Left lung (tissue), 10 donors: Measurements from ENCODE around the gene IRF9. TPM values are rescaled to one million over a fixed set of nuclear protein-coding genes. Genes with fewer than 3 reads are reported as not detected.

Experiments
- ATAC-seq: fragments of 200-7000 bp; cut with Tn5 transposase; one replicate; pipeline ENCODE4 v1.9.1; 2020; ENCODE audit warnings: moderate library complexity
- DNase-seq, 4 donors: peaks; one replicate each; pipeline ENCODE4 v3.0.0-alpha.2; 2013 to 2020
- H3K27ac ChIP-seq, 2 donors: fragments of 200-600 bp; sonication (generic) in 1 of 2; one replicate each; pipeline versions ENCODE4 v1.5.0 to v1.8.0; 2020 to 2021
- H3K27me3 ChIP-seq, 2 donors: fragments of 200-600 bp; sonication (generic) in 1 of 2; one replicate each; pipeline versions ENCODE4 v1.5.0 to v1.8.0; 2020 to 2021
- H3K36me3 ChIP-seq, 2 donors: fragments of 200-600 bp; sonication (generic) in 1 of 2; one replicate each; pipeline versions ENCODE4 v1.5.0 to v1.8.0; 2020 to 2021
- H3K4me1 ChIP-seq, 2 donors: fragments of 200-600 bp; one replicate each; pipeline ENCODE4 v1.8.0; 2021
- H3K4me3 ChIP-seq, 2 donors: fragments of 200-600 bp; sonication (generic) in 1 of 2; one replicate each; pipeline versions ENCODE4 v1.5.0 to v1.8.0; 2020 to 2021; ENCODE audit warnings: mild to moderate bottlenecking in 1 of 2
- H3K9me3 ChIP-seq, 2 donors: fragments of 200-600 bp; sonication (generic) in 1 of 2; one replicate each; pipeline versions ENCODE4 v1.5.0 to v1.8.0; 2020 to 2021
- CTCF ChIP-seq, 2 donors: fragments of 200-600 bp; sonication (generic) in 1 of 2; IDR thresholded peaks; one replicate each; pipeline versions ENCODE4 v1.5.0 to v1.8.0; 2021; ENCODE audit warnings: antibody characterized with exemption in 2 of 2
- intact Hi-C, 2 donors: fragments of 100-400 bp; cut with DNase I; formaldehyde crosslinking; loops; one replicate each; pipeline versions ENCODE4 v1.11.2 to v1.14.2; 2022
- polyA plus RNA-seq, 6 donors: library from polyadenylated mRNA; unstranded; fragments of 120-200 nt; gene quantifications; one replicate each; pipeline ENCODE4 v1.2.1, GENCODE V29; 2013; ENCODE audit not compliant: insufficient read length in 6 of 6
- total RNA-seq, 2 donors: library from RNA; stranded (reverse); fragmentation: NEBNext Ultra II Directional; extraction: Animal tissue kit (Norgen Biotek cat#: 25700); gene quantifications; one replicate each; pipeline ENCODE4 v1.2.1, GENCODE V29; 2021
- donor health status: DM: no; HTN: yes; CAD: no.
- donor health status: DM: no; HTN: no; CAD: no.

IRF9 gene
- total and polyA plus RNA-seq, 8 donors: 53.4 to 131 (median 64.3) TPM

- Histone ChIP-seq H3K9me3 (no peaks in the 10 kb centered on the region), H3K4me1 (peaks cover 12 to 39% of the 10 kb centered on the region in 2 donors), H3K36me3 (peaks cover 0 to 60% of the 10 kb centered on the region in 2 donors), H3K27me3 (no peaks in the 10 kb centered on the region), H3K4me3 (no peak overlapping the region), H3K27ac (no peak overlapping the region)
- intact Hi-C loops: no loop called here
- no peak for TF ChIP-seq CTCF (IDR thresholded peaks at IDR 0.05)
- peak in 1 of 4 donors; percentile 35 for DNase-seq
- ATAC-seq: no peak
Measured at GRCh38 chr14:24149302-24149969, 11.6 kb upstream of the IRF9 start.

GRCh38 chr14:24150061-24150460 is 11.0 kb upstream of the IRF9 start:
- ATAC-seq: no peak
- intact Hi-C loops: no loop called here
- Histone ChIP-seq H3K4me1 (peaks cover 12 to 36% of the 10 kb centered on the region in 2 donors), H3K27ac (no peak overlapping the region), H3K36me3 (peaks cover 0 to 64% of the 10 kb centered on the region in 2 donors), H3K9me3 (no peaks in the 10 kb centered on the region), H3K4me3 (no peak overlapping the region), H3K27me3 (no peaks in the 10 kb centered on the region)
- DNase-seq: no peak
- no peak for TF ChIP-seq CTCF (IDR thresholded peaks at IDR 0.05)

- no peak for TF ChIP-seq CTCF (IDR thresholded peaks at IDR 0.05)
- peaks cover 0 to 70% of the 10 kb centered on the region in 2 donors for H3K36me3 ChIP-seq
- ATAC-seq (no peak), DNase-seq (no peak)
- H3K4me1 ChIP-seq: peaks cover 9 to 31% of the 10 kb centered on the region in 2 donors
- H3K27ac ChIP-seq: no peak overlapping the region
- intact Hi-C loops: no loop called here
- no peaks in the 10 kb centered on the region for H3K9me3 ChIP-seq
- no peaks in the 10 kb centered on the region for H3K27me3 ChIP-seq
- H3K4me3 ChIP-seq: no peak overlapping the region
Measured at GRCh38 chr14:24150567-24150966, 10.5 kb upstream of the IRF9 start.

GRCh38 chr14:24150993-24151392 is 10.1 kb upstream of the IRF9 start:
- intact Hi-C loops: no loop called here
- DNase-seq: no peak
- peaks cover 6 to 27% of the 10 kb centered on the region in 2 donors for H3K4me1 ChIP-seq
- H3K36me3 ChIP-seq: peaks cover 0 to 74% of the 10 kb centered on the region in 2 donors
- no peak overlapping the region for H3K4me3 ChIP-seq
- TF ChIP-seq CTCF (IDR thresholded peaks at IDR 0.05): no peak
- H3K27ac ChIP-seq: no peak overlapping the region
- no peaks in the 10 kb centered on the region for H3K9me3 ChIP-seq
- ATAC-seq: no peak
- no peaks in the 10 kb centered on the region for H3K27me3 ChIP-seq

GRCh38 chr14:24151404-24152080 is 9.5 kb upstream of the IRF9 start:
- intact Hi-C loops: no loop called here
- Histone ChIP-seq H3K27me3 (no peaks in the 10 kb centered on the region), H3K27ac (no peak overlapping the region), H3K4me3 (no peak overlapping the region), H3K9me3 (no peaks in the 10 kb centered on the region), H3K36me3 (peaks cover 0 to 79% of the 10 kb centered on the region in 2 donors), H3K4me1 (peaks cover 6 to 25% of the 10 kb centered on the region in 2 donors)
- no peak for TF ChIP-seq CTCF (IDR thresholded peaks at IDR 0.05)
- ATAC-seq (no peak), DNase-seq (no peak)
